CD4-positive, alpha-beta memory T cell (primary cell): ENCODE results near the gene KRT6B. TPM values are rescaled to one million over a fixed set of nuclear protein-coding genes. Genes with fewer than 3 reads are reported as not detected.
"Not testable (repeated sequence)": the region's sequence is repeated elsewhere in the genome, so short reads cannot be mapped to it uniquely, and the experiment has no call there.

Source experiments
- CTCF ChIA-PET: fragments of 350-600 bp; sonication (Branson Sonifier 250); formaldehyde crosslinking; loops from one replicate; lab custom pipeline; 2021; ENCODE audit warnings: inconsistent platforms; ENCODE audit not compliant: partially characterized antibody; lab: Charles Lee
- POLR2A ChIA-PET: fragments of 350-600 bp; sonication (Branson Sonifier 250); formaldehyde crosslinking; loops from one replicate; lab custom pipeline; 2021; ENCODE audit not compliant: partially characterized antibody; lab: Charles Lee
- DNase-seq, 5 donors: peaks; one replicate each; pipeline versions ENCODE4 v3.0.0 to v3.0.0-alpha.2; 2020 to 2022; ENCODE audit warnings: mixed read lengths in 1 of 5
- H3K27ac ChIP-seq: one replicate; pipeline ENCODE4 v1.7.0; 2013; ENCODE audit warnings: low read depth, low read length
- H3K27me3 ChIP-seq: 2 replicates; pipeline ENCODE4 v1.7.0; 2013; ENCODE audit warnings: mild to moderate bottlenecking, low read length, moderate library complexity; ENCODE audit not compliant: insufficient read depth
- H3K36me3 ChIP-seq: 2 replicates; pipeline ENCODE4 v1.7.0; 2013; ENCODE audit warnings: mild to moderate bottlenecking, low read length, moderate library complexity; ENCODE audit not compliant: insufficient read depth
- H3K4me1 ChIP-seq: 2 replicates; pipeline ENCODE4 v1.7.0; 2013; ENCODE audit warnings: mild to moderate bottlenecking, low read length, moderate library complexity; ENCODE audit not compliant: insufficient read depth
- H3K4me3 ChIP-seq, 2 donors: one replicate each; pipeline ENCODE4 v1.7.0; 2013; ENCODE audit warnings: low read length in 2 of 2, mild to moderate bottlenecking in 1 of 2
- H3K9me3 ChIP-seq, 2 donors: one replicate each; pipeline ENCODE4 v1.7.0; 2013; ENCODE audit warnings: low read length in 2 of 2, control low read depth in 1 of 2; ENCODE audit not compliant: control insufficient read depth in 1 of 2
- H3K27ac Mint-ChIP-seq, 7 donors: one replicate each; pipeline ENCODE4 v1.8.0; 2020 to 2021; ENCODE audit warnings: mixed read lengths in 7 of 7, mild to moderate bottlenecking in 6 of 7, inconsistent platforms in 3 of 7, moderate library complexity in 3 of 7
- H3K27me3 Mint-ChIP-seq, 2 donors: one replicate each; pipeline ENCODE4 v1.8.0; 2020 to 2021; ENCODE audit warnings: mixed read lengths in 2 of 2
- H3K36me3 Mint-ChIP-seq, 2 donors: one replicate each; pipeline ENCODE4 v1.8.0; 2020 to 2021; ENCODE audit warnings: mixed read lengths in 2 of 2, inconsistent platforms in 1 of 2, mild to moderate bottlenecking in 1 of 2
- H3K4me1 Mint-ChIP-seq, 4 donors: one replicate each; pipeline ENCODE4 v1.8.0; 2020 to 2021; ENCODE audit warnings: mixed read lengths in 4 of 4, mild to moderate bottlenecking in 1 of 4
- H3K4me3 Mint-ChIP-seq, 8 donors: one replicate each; pipeline ENCODE4 v1.8.0; 2020 to 2021; ENCODE audit warnings: mixed read lengths in 8 of 8, mild to moderate bottlenecking in 7 of 8, moderate library complexity in 6 of 8, inconsistent platforms in 3 of 8
- H3K9me3 Mint-ChIP-seq, 8 donors: one replicate each; pipeline ENCODE4 v1.8.0; 2020 to 2021; ENCODE audit warnings: mixed read lengths in 8 of 8, mild to moderate bottlenecking in 5 of 8, inconsistent platforms in 3 of 8, moderate library complexity in 1 of 8
- intact Hi-C: fragments of 100-400 bp; cut with micrococcal nuclease; formaldehyde crosslinking; loops from one replicate; pipeline ENCODE4 v1.15.1; 2023
- polyA plus RNA-seq, 2 donors: library from polyadenylated mRNA; unstranded; fragments of 300-500 nt; fragmentation: Illumina TruSeq; gene quantifications; one replicate each; pipeline ENCODE4 v1.2.3, GENCODE V29; 2021
- total RNA-seq, 2 experiments: library from RNA; stranded (reverse); gene quantifications; one replicate each; pipeline ENCODE4 v1.2.3, GENCODE V29; 2021

The KRT6B gene
- total and polyA plus RNA-seq, 4 experiments from 2014 or later = not detected

DNA sequence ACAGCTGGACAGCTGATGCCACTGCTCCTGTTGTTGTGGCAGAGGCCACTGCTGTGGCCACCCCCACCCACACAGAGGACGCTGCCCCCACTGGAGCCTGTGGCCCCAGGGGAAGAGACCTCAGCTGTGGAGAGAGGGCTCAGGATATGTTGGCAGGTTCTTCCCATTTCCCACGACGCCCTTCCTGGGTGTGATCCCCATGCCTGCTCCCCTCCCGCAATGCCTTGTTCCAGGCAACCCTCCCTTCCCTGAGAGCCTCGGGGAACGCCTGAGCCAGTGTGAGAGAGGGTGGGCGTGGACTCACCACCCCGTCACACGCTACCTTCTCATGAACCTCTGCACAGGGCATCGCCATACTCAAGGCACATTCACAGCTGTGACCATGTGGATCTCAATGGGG, 40.1 kb downstream of the KRT6B start:
- Mint-ChIP-seq H3K36me3 (no peaks in the 10 kb centered on the region), H3K9me3 (peaks cover 0 to 2% (median 0%) of the 10 kb centered on the region in 8 donors), H3K27me3 (peaks cover 6 to 30% of the 10 kb centered on the region in 2 donors), H3K4me3 (no peak overlapping the region), H3K4me1 (no peaks in the 10 kb centered on the region), H3K27ac (no peak overlapping the region)
- Histone ChIP-seq H3K36me3 (no peaks in the 10 kb centered on the region), H3K4me1 (no peaks in the 10 kb centered on the region), H3K27ac (no peak overlapping the region), H3K9me3 (no peaks in the 10 kb centered on the region), H3K4me3 (no peak overlapping the region), H3K27me3 (no peaks in the 10 kb centered on the region)
- DNase-seq = no peak
- CTCF ChIA-PET = no interaction called here
- intact Hi-C loops = no loop called here
- POLR2A ChIA-PET = no interaction called here

- H3K27ac ChIP-seq, CTCF ChIA-PET, H3K27me3 ChIP-seq, intact Hi-C loops, H3K4me1 ChIP-seq, POLR2A ChIA-PET, H3K27ac Mint-ChIP-seq, H3K4me1 Mint-ChIP-seq, H3K9me3 Mint-ChIP-seq, H3K9me3 ChIP-seq, H3K4me3 Mint-ChIP-seq, H3K36me3 Mint-ChIP-seq, H3K36me3 ChIP-seq, DNase-seq, H3K4me3 ChIP-seq: not testable (repeated sequence)
- peaks cover 6 to 26% of the 10 kb centered on the region in 2 donors for H3K27me3 Mint-ChIP-seq
Measured at GRCh38 chr12:52410589-52411248, 41.2 kb downstream of the KRT6B start.

DNA sequence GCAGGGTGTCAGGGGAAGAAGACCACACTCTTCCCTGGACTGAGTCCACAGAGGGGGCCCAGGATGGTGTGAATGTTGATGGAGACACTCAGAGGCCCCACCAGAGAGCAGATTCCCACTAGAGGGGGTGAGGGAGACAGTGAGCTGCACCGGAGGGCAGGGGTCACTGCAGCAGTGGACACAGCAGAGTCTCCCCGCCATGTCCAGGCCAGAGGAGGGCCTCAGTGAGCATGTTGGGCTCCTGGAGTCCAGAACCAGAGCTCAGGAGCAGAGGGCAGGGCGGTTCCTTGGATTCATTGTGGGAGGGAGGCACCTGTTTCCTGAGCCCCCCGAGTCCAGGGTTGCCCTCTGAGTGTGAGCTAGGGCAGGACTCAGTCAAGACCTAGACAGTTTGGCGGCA, 44.0 kb downstream of the KRT6B start:
- ChIA-PET POLR2A (no interaction called here), CTCF (no interaction called here)
- H3K4me1 Mint-ChIP-seq = no peaks in the 10 kb centered on the region
- Histone ChIP-seq H3K4me1 (no peaks in the 10 kb centered on the region), H3K9me3 (no peaks in the 10 kb centered on the region), H3K4me3 (no peak overlapping the region), H3K27me3 (no peaks in the 10 kb centered on the region), H3K36me3 (no peaks in the 10 kb centered on the region), H3K27ac (no peak overlapping the region)
- peaks cover 5 to 14% of the 10 kb centered on the region in 2 donors for H3K27me3 Mint-ChIP-seq
- no peaks in the 10 kb centered on the region for H3K9me3 Mint-ChIP-seq
- no peak for DNase-seq
- no peaks in the 10 kb centered on the region for H3K36me3 Mint-ChIP-seq
- intact Hi-C loops = no loop called here
- H3K4me3 Mint-ChIP-seq = no peak overlapping the region
- no peak overlapping the region for H3K27ac Mint-ChIP-seq

- Mint-ChIP-seq H3K27ac (no peak within 1 kb of the TSS), H3K4me1 (no peaks in the 10 kb centered on the region), H3K36me3 (no peaks in the 10 kb centered on the region), H3K9me3 (no peaks in the 10 kb centered on the region), H3K27me3 (peaks cover 4 to 17% of the 10 kb centered on the region in 2 donors), H3K4me3 (no peak within 1 kb of the TSS)
- Histone ChIP-seq H3K27me3 (no peaks in the 10 kb centered on the region), H3K4me3 (no peak within 1 kb of the TSS), H3K4me1 (no peaks in the 10 kb centered on the region), H3K27ac (no peak within 1 kb of the TSS), H3K9me3 (no peaks in the 10 kb centered on the region), H3K36me3 (no peaks in the 10 kb centered on the region)
- intact Hi-C loops = no loop called here
- DNase-seq = no peak
- POLR2A ChIA-PET = no interaction called here
- CTCF ChIA-PET = no interaction called here
Measured at GRCh38 chr12:52405922-52406385, 46.0 kb downstream of the KRT6B start, which contains the start of gene KRT82. TSS of gene KRT82 (minus strand) at chr12:52406335. CDS start at chr12:52406277, 58 bp downstream.

DNA sequence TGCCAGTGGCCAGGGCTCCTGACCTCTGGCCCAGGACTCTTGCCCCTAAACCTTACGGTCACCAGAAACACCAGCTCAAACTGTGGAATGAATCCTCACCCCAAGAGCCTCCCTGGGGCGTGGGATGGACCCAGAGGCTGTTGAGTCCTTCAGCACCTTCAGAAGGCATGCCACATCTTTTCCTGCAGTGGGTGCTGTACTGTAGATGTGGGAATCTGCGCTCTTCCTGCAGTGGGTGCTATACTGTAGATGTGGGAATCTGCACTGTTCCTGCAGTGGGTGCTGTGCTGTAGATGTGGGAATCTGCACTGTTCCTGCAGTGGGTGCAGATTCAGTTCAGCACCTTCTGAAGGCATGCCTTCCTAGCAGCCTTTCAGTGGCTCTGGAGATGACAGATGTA, 47.0 kb downstream of the KRT6B start:
- no peaks in the 10 kb centered on the region for H3K27me3 ChIP-seq
- no peaks in the 10 kb centered on the region for H3K36me3 ChIP-seq
- no peaks in the 10 kb centered on the region for H3K4me1 Mint-ChIP-seq
- CTCF ChIA-PET = interaction anchor here (0.9 kb wide), 1 partner anchor 27 kb away, joined by 3 read pairs; no protein-coding TSS in a partner anchor
- no peak overlapping the region for H3K4me3 Mint-ChIP-seq
- DNase-seq = no peak
- POLR2A ChIA-PET = no interaction called here
- no peaks in the 10 kb centered on the region for H3K36me3 Mint-ChIP-seq
- intact Hi-C loops = no loop called here
- H3K27ac Mint-ChIP-seq = no peak overlapping the region
- no peaks in the 10 kb centered on the region for H3K9me3 Mint-ChIP-seq
- peaks cover 4 to 18% of the 10 kb centered on the region in 2 donors for H3K27me3 Mint-ChIP-seq
- H3K27ac ChIP-seq = no peak overlapping the region
- H3K4me3 ChIP-seq = no peak overlapping the region
- H3K4me1 ChIP-seq = no peaks in the 10 kb centered on the region
- H3K9me3 ChIP-seq = no peaks in the 10 kb centered on the region

- no peak overlapping the region for H3K27ac Mint-ChIP-seq
- H3K4me3 Mint-ChIP-seq = no peak overlapping the region
- H3K9me3 Mint-ChIP-seq = no peaks in the 10 kb centered on the region
- H3K27me3 ChIP-seq = no peaks in the 10 kb centered on the region
- H3K36me3 ChIP-seq = no peaks in the 10 kb centered on the region
- CTCF ChIA-PET = no interaction called here
- intact Hi-C loops = no loop called here
- no peak for DNase-seq
- H3K27me3 Mint-ChIP-seq = peaks cover 3 to 23% of the 10 kb centered on the region in 2 donors
- POLR2A ChIA-PET = no interaction called here
- no peaks in the 10 kb centered on the region for H3K36me3 Mint-ChIP-seq
- no peaks in the 10 kb centered on the region for H3K9me3 ChIP-seq
- H3K27ac ChIP-seq = no peak overlapping the region
- no peak overlapping the region for H3K4me3 ChIP-seq
- no peaks in the 10 kb centered on the region for H3K4me1 ChIP-seq
- peaks cover 0 to 2% (median 0%) of the 10 kb centered on the region in 4 donors for H3K4me1 Mint-ChIP-seq
Measured at GRCh38 chr12:52403561-52403960, 48.4 kb downstream of the KRT6B start.

DNA sequence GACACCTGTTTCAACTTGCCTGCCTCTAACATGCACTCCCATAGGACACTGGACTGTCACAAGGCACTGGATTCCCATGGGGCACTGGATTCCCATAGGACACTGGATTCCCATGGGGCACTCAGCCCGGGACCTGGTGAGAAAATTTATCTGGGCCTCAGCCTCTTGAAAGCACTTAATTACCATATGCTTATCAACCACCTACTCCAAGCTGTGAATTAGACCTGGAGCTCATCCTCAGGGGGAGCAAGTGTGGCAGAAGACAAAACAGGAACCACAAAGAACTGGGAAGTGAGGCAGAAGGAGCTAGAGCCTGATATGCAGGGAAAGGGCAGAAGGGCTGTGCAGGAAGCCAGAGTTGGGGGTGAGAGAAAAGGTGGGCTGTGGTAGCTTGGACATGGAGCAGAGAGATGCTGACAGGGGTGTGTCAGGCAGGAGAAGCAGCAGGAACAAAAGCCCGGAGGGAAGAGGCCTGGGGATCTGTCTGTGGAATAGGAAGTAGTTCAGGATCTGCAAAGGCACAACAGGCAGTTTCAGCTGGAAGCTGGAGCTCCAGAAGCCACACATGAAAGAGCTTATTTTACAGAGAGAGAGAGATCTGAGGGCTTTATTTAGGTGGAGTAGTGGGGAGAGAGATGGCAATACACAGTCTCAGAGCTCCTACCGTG, 48.9 kb downstream of the KRT6B start:
- Histone ChIP-seq H3K4me3 (no peak overlapping the region), H3K27me3 (no peaks in the 10 kb centered on the region), H3K27ac (no peak overlapping the region), H3K9me3 (no peaks in the 10 kb centered on the region), H3K36me3 (no peaks in the 10 kb centered on the region), H3K4me1 (no peaks in the 10 kb centered on the region)
- Mint-ChIP-seq H3K9me3 (no peaks in the 10 kb centered on the region), H3K27ac (no peak overlapping the region), H3K27me3 (peaks cover 2 to 22% of the 10 kb centered on the region in 2 donors), H3K4me1 (peaks cover 0 to 2% (median 0%) of the 10 kb centered on the region in 4 donors), H3K36me3 (no peaks in the 10 kb centered on the region), H3K4me3 (no peak overlapping the region)
- ChIA-PET POLR2A (no interaction called here), CTCF (no interaction called here)
- no peak for DNase-seq
- intact Hi-C loops = no loop called here
